A673 (cell line): ENCODE data around the gene DCAF7.

ENCODE experiments used
- EZH2 ChIP-seq: fragments of 200-600 bp; sonication (generic); IDR thresholded peaks from 2 replicates; pipeline ENCODE4 v1.6.1; 2017; ENCODE audit warnings: borderline replicate concordance, low read depth, mild to moderate bottlenecking, mixed read lengths, antibody characterized with exemption, low read length; ENCODE audit not compliant: poor library complexity, severe bottlenecking
- TF ChIP-seq, protein P1 (sequence below): fragments of 300-800, 200-600 bp; sonication (generic); conservative IDR thresholded peaks from 2 replicates; pipeline ENCODE4 v1.5.1; 2017; ENCODE audit warnings: low read depth, mild to moderate bottlenecking, antibody characterized with exemption, low read length, moderate library complexity, mixed read lengths

DNA sequence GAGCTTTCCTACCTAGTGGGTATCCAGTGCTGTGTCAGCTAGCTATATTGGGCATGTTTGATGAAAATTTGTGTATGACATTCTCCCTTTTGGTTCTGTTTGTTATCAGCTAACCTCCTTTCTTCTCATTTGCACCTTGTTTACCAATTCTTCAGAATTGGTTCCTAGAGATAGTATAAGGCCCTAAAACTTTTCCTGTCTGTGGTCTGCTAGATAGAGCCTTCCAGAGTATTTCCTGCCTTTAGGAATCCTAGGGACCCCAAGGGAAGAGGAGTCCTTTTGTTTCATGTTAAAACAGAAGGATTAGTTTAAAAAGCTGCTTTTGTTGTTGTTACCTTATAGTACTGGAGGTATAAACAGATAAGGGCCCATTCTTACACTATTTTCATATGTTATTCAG, 83.5 kb downstream of the DCAF7 start:
- TF ChIP-seq, protein P1, sequence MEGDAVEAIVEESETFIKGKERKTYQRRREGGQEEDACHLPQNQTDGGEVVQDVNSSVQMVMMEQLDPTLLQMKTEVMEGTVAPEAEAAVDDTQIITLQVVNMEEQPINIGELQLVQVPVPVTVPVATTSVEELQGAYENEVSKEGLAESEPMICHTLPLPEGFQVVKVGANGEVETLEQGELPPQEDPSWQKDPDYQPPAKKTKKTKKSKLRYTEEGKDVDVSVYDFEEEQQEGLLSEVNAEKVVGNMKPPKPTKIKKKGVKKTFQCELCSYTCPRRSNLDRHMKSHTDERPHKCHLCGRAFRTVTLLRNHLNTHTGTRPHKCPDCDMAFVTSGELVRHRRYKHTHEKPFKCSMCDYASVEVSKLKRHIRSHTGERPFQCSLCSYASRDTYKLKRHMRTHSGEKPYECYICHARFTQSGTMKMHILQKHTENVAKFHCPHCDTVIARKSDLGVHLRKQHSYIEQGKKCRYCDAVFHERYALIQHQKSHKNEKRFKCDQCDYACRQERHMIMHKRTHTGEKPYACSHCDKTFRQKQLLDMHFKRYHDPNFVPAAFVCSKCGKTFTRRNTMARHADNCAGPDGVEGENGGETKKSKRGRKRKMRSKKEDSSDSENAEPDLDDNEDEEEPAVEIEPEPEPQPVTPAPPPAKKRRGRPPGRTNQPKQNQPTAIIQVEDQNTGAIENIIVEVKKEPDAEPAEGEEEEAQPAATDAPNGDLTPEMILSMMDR = no peak
- no peak for TF ChIP-seq EZH2
